Kidney epithelial cell (primary cell): Measurements from ENCODE around the gene ACAD11. TPM values are rescaled to one million over a fixed set of nuclear protein-coding genes. Genes with fewer than 3 reads are reported as not detected.
"Not testable (repeated sequence)": the region's sequence is repeated elsewhere in the genome, so short reads cannot be mapped to it uniquely, and the experiment has no call there.

Source experiments
- DNase-seq: peaks from one replicate; pipeline ENCODE4 v3.0.0-alpha.2; 2010; ENCODE audit warnings: low read depth
- H3K27me3 ChIP-seq: 2 replicates; pipeline ENCODE4 v1.6.0; 2011; ENCODE audit warnings: low read length; ENCODE audit not compliant: control insufficient read depth, insufficient read depth
- H3K36me3 ChIP-seq: 2 replicates; pipeline ENCODE4 v1.5.1; 2011; ENCODE audit warnings: low read length; ENCODE audit not compliant: control insufficient read depth, insufficient read depth
- H3K4me3 ChIP-seq: 2 replicates; pipeline ENCODE4 v1.5.1; 2011; ENCODE audit warnings: low read depth, mild to moderate bottlenecking, control low read depth, low read length
- CTCF ChIP-seq: IDR thresholded peaks from 2 replicates; pipeline ENCODE4 v1.5.1; 2011; ENCODE audit warnings: mild to moderate bottlenecking, moderate library complexity, low read length, control low read depth, inconsistent platforms; ENCODE audit not compliant: insufficient read depth, poor library complexity, severe bottlenecking
- total RNA-seq: library from RNA; depleted of rRNA; stranded (reverse); fragments of >200 nt; gene quantifications from 2 replicates; pipeline ENCODE4 v1.2.3, GENCODE V29; 2015

Gene ACAD11
- total RNA-seq, 1 donor from 2014 or later: 24.7 TPM

GRCh38 chr3:132564070-132564465 is 95.5 kb downstream of the ACAD11 start:
- H3K4me3 ChIP-seq: no peak overlapping the region
- TF ChIP-seq CTCF: no peak

GRCh38 chr3:132563420-132564069 is 96.1 kb downstream of the ACAD11 start:
- DNase-seq: no peak
- TF ChIP-seq CTCF: no peak
- Histone ChIP-seq H3K27me3 (no peaks in the 10 kb centered on the region), H3K4me3 (no peak overlapping the region), H3K36me3 (no peaks in the 10 kb centered on the region)

More at GRCh38 chr3:132564070-132564465, 95.5 kb downstream of the ACAD11 start:
- no peak for DNase-seq
- Histone ChIP-seq H3K27me3 (no peaks in the 10 kb centered on the region), H3K36me3 (no peaks in the 10 kb centered on the region)

DNA sequence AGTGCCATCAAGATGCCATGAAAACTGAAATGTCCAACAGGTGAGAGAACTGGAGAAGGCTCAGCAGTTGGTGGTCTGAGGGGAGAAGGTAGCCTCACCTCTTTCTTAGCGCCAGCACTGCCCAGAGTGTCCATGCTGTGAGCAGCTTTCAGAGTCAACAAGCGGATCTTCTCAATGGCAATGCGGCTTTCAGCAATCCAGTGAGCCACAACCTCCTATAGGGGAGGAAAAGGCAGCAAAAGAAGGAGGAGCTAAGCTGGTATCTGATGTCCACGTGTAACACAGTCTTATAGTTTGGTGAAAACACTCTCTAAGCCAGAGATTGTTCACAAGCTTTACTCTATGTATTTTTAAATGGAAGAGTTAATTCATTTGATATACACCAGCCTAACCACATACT is 98.6 kb downstream of the ACAD11 start:
- no peak for TF ChIP-seq CTCF
- no peak for DNase-seq

GRCh38 chr3:132556508-132557159 is 103.0 kb downstream of the ACAD11 start:
- no peak for DNase-seq
- Histone ChIP-seq H3K36me3 (no peaks in the 10 kb centered on the region), H3K27me3 (no peaks in the 10 kb centered on the region), H3K4me3 (no peak overlapping the region)
- no peak for TF ChIP-seq CTCF

More for the DNA sequence above, 98.6 kb downstream of the ACAD11 start:
- Histone ChIP-seq H3K4me3 (no peak overlapping the region), H3K36me3 (no peaks in the 10 kb centered on the region), H3K27me3 (no peaks in the 10 kb centered on the region)

DNA sequence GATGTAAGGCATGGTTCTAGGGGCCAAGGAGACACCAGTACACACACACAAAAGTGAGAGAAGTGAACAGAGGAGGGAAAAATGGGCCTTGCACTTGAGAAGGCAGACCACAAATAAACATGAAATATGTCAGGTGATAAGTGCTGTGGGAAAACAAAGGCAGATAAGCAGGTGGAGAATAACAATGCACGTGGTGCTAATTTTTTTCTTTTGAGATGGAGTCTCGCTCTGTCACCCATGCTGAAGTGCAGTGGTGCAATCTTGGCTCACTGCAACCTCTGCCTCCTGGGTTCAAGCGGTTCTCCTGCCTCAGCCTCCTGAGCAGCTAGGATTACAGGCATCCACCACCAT is 103.6 kb downstream of the ACAD11 start:
- H3K4me3 ChIP-seq, DNase-seq, H3K27me3 ChIP-seq, H3K36me3 ChIP-seq: not testable (repeated sequence)

DNA sequence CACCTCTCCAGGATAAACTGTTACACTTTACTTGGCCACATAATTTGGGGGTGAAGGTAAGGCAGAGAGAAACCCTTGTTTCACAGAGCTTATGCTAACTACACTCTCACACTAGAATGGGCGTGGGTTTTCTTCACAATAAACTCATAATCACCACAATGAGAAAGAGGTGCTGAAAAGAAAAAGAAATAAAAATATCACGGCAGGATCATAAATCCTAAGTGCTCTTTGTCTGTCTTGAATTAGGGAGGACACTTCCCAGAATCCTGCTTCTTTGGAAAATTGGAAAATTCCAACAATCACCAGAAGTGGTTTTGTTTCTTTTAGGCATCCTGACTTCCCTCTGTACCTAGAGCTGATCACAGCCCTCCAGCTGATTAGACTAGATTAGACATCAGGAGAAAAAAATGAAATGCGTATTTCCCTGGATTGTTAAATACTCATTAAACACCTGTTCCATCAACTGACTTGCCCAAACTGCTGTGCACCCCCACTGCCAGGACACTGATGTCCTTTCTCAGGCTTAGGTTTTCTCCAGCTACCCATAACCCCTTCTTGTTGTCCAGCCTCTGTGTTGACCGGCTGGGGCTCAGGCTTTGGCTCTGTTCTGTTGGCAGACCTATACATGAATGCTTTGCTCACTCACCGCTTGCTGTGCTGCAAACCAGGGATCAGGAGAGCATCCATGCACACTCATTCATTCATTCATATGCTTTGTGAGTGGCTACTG is 104.1 kb downstream of the ACAD11 start:
- no peak for TF ChIP-seq CTCF
- no peak overlapping the region for H3K4me3 ChIP-seq
- H3K27me3 ChIP-seq: no peaks in the 10 kb centered on the region
- H3K36me3 ChIP-seq: no peaks in the 10 kb centered on the region
- DNase-seq: no peak
